ENCODE data around the gene MAD2L1BP.
"Not testable (repeated sequence)": the region's sequence is repeated elsewhere in the genome, so short reads cannot be mapped to it uniquely, and the experiment has no call there.

MAD2L1BP gene, protein sequence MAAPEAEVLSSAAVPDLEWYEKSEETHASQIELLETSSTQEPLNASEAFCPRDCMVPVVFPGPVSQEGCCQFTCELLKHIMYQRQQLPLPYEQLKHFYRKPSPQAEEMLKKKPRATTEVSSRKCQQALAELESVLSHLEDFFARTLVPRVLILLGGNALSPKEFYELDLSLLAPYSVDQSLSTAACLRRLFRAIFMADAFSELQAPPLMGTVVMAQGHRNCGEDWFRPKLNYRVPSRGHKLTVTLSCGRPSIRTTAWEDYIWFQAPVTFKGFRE

DNA sequence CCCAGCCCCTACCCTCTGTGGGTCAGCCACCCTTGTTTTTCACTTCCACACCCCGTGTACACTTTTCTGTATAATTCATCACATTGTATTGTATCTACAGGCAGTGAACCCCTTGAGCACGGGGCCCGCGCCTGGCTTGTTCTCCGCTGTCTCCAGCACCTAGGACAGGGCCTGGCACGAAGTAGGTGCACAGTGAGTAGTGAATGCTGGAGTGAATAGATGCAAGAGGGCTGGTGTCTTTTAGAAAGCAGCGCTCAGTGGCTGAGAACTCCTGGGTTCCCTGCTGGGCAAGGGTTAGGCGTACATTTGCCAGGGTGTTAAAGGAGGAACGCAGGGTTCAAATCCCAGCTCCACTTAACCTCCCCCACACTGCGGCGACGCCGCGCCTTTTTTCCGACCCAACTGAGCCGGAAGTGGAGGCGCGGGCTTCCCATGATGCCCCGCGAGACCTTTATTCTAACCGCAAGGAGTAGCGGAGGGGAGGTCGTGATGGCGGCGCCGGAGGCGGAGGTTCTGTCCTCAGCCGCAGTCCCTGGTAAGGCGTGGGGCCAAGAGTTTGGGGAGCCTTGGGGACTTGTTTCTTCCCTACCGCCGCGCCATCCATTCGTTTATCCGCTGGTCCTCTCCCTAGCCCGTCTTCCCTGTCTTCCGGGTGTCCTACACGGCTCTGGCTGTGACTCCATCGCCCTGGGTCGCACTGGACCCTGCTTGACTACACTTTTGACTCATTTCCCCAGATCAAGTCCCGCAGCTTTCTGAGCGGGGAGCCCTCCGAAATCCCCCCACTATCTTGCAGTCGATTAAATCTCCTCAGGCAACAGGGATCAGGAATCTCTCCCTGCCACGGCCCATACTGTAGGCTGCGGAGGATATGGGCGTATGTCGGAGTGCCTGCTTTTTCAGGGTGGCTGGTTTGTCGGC lies at the start of gene MAD2L1BP:
MAD2L1BP (plus strand) TSS at position 454 of the 921 bp plus-strand sequence; CDS start at position 490, 36 bp downstream.
- Histone ChIP-seq H3K9ac (peak within 1 kb of the TSS; percentile 88), H3K4me2 (peak within 1 kb of the TSS; percentile 93), H3K4me1 (peaks cover 83% of the 10 kb centered on the region), H3K36me3 (peaks cover 39% of the 10 kb centered on the region), H3K4me3 (peak within 1 kb of the TSS; percentile 81), H3K27me3 (no peaks in the 10 kb centered on the region), H4K20me1 (peaks cover 43% of the 10 kb centered on the region), H3K9me3 (no peaks in the 10 kb centered on the region), H3K27ac (peak within 1 kb of the TSS; percentile 91)
- no peak for TF ChIP-seq Cebpa-rat (IDR thresholded peaks at IDR 0.05)

DNA sequence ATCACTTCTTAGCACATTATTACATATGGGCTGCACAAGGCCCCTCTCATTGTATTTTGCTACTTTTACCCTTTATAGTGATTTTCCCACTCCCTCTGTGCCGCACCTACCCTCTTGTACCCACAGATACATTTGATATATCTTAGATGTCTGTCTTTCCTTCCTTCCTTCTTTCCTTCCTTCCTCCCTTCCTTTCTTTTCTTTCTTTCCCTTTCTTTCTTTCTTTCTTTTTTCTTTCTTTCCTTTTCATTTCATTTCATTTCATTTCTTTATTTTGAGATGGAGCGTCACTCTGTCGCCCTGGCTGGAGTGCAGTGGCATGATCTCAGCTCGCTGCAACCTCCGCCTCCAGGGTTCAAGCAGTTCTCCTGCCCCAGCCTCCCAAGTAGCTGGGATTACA lies 47.4 kb upstream of the MAD2L1BP start:
- Histone ChIP-seq H3K27ac (no peak overlapping the region), H3K4me1 (no peaks in the 10 kb centered on the region), H3K9ac (no peak overlapping the region), H3K9me3 (no peaks in the 10 kb centered on the region), H3K4me3 (no peak overlapping the region), H3K36me3 (peaks cover 99% of the 10 kb centered on the region), H3K4me2 (no peak overlapping the region), H4K20me1 (peaks cover 29% of the 10 kb centered on the region; the same call in 1 of the 2 replicates), H3K27me3 (no peaks in the 10 kb centered on the region)
- no peak for TF ChIP-seq Cebpa-rat (IDR thresholded peaks at IDR 0.05)

DNA sequence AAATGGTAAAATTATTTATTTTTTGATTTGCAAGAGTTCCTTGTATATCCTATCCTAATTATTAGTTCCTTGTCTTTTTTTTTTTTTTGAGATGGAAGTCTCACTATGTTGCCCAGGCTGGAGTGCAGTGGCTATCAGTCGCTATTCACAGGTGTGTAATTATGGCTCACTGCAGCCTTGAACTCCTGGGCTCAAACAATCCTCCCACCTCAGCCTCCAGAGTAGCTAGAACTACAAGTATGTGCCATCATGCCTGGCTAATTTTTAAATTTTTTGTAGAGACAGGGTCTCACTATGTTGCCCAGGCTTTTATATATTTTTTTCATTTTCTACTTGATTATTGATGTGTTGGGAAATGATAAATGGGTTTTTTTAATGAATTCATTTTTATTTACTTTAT lies 46.1 kb upstream of the MAD2L1BP start:
- H3K4me2 ChIP-seq, H3K27ac ChIP-seq, H3K9ac ChIP-seq, H3K27me3 ChIP-seq, H3K4me3 ChIP-seq, H3K9me3 ChIP-seq, H3K4me1 ChIP-seq: not testable (repeated sequence)
- peaks cover 96% of the 10 kb centered on the region for H3K36me3 ChIP-seq
- H4K20me1 ChIP-seq, result peaks cover 27% of the 10 kb centered on the region; the same call in 1 of the 2 replicates

DNA sequence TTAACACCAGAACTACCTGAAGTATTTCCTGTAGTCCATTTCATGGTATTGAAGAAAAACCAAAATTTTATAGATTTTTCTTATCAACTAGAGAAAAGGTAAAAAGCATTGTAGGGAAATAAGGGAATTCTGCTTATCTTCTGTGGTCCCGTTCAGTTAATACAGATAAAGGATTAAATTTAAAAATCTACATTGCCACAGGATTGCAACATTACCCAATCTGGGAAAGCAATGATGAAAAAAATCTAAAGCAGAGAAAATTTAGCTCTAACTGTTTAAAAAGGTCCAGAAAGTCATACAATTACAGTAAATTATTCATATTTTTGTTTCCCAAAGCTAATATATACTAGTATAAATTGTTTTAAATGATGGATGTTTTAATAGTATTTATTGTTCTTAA lies 41.7 kb upstream of the MAD2L1BP start:
- H3K27me3 ChIP-seq, result no peaks in the 10 kb centered on the region
- peaks cover 12% of the 10 kb centered on the region; the same call in 1 of the 2 replicates for H4K20me1 ChIP-seq
- no peak overlapping the region for H3K27ac ChIP-seq
- H3K9ac ChIP-seq, result no peak overlapping the region
- TF ChIP-seq Cebpa-rat (IDR thresholded peaks at IDR 0.05), result no peak
- H3K4me1 ChIP-seq, result no peaks in the 10 kb centered on the region
- H3K36me3 ChIP-seq, result peaks cover 90% of the 10 kb centered on the region
- no peaks in the 10 kb centered on the region for H3K9me3 ChIP-seq
- H3K4me3 ChIP-seq, result no peak overlapping the region
- H3K4me2 ChIP-seq, result no peak overlapping the region

DNA sequence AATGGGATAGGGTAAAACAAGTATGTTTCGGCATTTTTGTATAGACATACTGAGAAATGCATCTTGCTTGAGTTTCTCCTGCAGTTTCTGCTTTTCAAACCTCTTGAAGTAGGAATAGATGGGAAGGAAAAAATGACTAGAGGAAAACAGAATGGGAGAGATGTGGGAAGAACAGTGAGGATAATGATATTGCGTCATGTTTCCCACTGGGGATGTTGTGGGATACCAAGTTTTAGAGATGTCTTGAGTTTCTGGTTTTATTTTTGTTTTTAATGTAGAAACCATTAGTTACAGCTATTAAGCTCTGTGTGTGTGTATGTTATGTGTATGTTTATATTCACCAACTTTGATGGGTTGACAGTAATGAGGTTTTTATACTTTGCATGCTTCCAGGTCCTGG lies 35.0 kb upstream of the MAD2L1BP start:
- Histone ChIP-seq H3K36me3 (peaks cover 94% of the 10 kb centered on the region), H3K4me3 (no peak overlapping the region)

DNA sequence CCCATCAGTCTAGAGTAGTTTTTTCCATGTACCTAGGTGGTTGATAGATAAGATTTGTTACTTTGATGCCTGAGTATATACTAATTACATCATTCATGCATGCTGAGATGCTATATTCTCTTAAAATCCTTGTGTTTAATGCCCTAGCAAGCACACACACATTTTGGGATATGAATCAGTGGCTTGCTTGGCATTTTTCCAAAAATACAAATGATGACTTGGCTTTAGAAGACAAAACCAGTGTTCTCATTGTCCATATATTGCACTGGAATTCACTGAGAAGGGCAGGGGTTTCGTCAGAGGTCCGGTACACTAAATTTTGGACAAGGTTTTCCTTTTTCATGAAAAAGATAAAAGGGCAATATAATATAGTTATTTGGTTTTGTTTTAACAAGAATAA lies 31.5 kb upstream of the MAD2L1BP start:
- H3K27me3 ChIP-seq, result no peaks in the 10 kb centered on the region
- no peak overlapping the region for H3K9ac ChIP-seq
- peaks cover 88% of the 10 kb centered on the region for H3K36me3 ChIP-seq
- H3K9me3 ChIP-seq, result no peaks in the 10 kb centered on the region
- peaks cover 13% of the 10 kb centered on the region for H3K4me1 ChIP-seq
- H4K20me1 ChIP-seq, result no peaks in the 10 kb centered on the region
- no peak overlapping the region for H3K27ac ChIP-seq
- no peak overlapping the region for H3K4me3 ChIP-seq
- no peak overlapping the region for H3K4me2 ChIP-seq
- no peak for TF ChIP-seq Cebpa-rat (IDR thresholded peaks at IDR 0.05)

More for the DNA sequence above, 35.0 kb upstream of the MAD2L1BP start:
- Histone ChIP-seq H3K9ac (no peak overlapping the region), H3K27me3 (no peaks in the 10 kb centered on the region), H4K20me1 (no peaks in the 10 kb centered on the region; the same call in 1 of the 2 replicates), H3K4me1 (no peaks in the 10 kb centered on the region), H3K27ac (no peak overlapping the region), H3K9me3 (no peaks in the 10 kb centered on the region), H3K4me2 (no peak overlapping the region)
- TF ChIP-seq Cebpa-rat (IDR thresholded peaks at IDR 0.05), result no peak

DNA sequence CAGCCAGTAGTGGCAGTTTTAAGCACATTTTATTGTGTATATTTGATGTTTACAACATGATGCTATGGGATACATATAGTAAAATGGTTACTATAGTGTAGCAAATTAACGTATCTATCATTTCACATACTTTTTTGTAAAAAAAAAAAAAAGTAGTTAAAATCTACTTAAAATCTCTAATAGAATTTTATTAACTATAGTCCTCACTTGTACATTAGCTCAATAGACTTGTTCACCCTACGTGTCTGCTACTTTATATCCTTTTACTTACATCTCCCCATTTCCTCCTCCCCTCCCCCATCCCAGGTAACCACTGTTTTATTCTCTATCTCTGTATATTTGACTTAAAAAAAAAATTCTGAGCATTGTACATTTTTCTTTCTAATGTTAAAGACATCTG lies 29.6 kb upstream of the MAD2L1BP start:
- Histone ChIP-seq H3K4me3 (no peak overlapping the region), H3K27me3 (no peaks in the 10 kb centered on the region), H3K9ac (no peak overlapping the region), H4K20me1 (no peaks in the 10 kb centered on the region), H3K9me3 (no peaks in the 10 kb centered on the region), H3K4me1 (peaks cover 13% of the 10 kb centered on the region), H3K4me2 (no peak overlapping the region), H3K27ac (no peak overlapping the region), H3K36me3 (peaks cover 89% of the 10 kb centered on the region)
- TF ChIP-seq Cebpa-rat (IDR thresholded peaks at IDR 0.05), result no peak

DNA sequence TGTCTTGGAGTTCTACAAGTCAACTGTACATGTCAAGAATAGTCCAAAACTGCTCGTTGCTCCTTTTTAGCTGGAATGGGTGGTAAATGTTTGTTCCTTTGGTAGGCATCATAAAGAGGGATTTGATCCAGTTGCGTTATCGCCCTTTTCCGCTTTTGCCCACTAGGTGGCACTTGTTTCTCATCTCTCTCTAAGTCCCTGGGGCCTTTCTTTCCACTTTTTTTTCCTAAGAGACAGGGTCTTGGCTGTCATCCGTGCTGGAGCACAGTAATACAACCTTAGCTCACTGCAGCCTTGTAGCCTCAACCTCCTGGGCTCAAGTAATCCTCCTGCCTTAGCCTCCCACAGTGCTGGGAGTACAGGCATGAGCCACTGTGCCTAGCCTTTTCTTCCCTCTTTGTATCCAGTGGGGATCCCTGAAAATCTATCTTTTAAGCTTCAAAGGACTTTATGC lies 27.3 kb upstream of the MAD2L1BP start:
- Histone ChIP-seq H3K27ac (no peak overlapping the region), H3K9me3 (no peaks in the 10 kb centered on the region), H3K27me3 (no peaks in the 10 kb centered on the region), H3K4me2 (peak overlapping the region; percentile 40), H3K9ac (no peak overlapping the region), H3K4me1 (peaks cover 13% of the 10 kb centered on the region), H4K20me1 (no peaks in the 10 kb centered on the region), H3K36me3 (peaks cover 87% of the 10 kb centered on the region), H3K4me3 (no peak overlapping the region)
- no peak for TF ChIP-seq Cebpa-rat (IDR thresholded peaks at IDR 0.05)

DNA sequence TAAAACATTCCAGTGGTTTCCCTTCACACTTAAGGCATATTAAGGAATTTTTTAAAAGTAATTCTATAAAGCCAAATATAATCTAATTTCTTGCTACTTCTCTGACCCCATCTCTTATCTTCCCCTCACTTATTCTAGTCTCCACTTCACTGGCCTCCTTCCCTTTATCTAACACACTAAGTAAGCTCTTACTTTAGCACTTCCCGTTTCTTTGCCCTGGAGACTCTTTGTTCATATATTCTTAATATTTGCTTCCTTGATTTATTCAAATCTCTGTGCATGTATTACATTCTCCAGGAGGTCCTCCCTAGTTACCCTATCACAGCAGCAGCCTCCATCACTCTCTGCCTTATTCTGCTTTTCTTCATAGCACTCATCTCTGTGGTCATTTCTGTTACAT lies 26.8 kb upstream of the MAD2L1BP start:
- Histone ChIP-seq H3K36me3 (peaks cover 87% of the 10 kb centered on the region), H3K4me1 (peaks cover 13% of the 10 kb centered on the region), H4K20me1 (no peaks in the 10 kb centered on the region), H3K4me3 (no peak overlapping the region), H3K9ac (no peak overlapping the region), H3K4me2 (peak overlapping the region; percentile 40), H3K9me3 (no peaks in the 10 kb centered on the region), H3K27ac (no peak overlapping the region), H3K27me3 (no peaks in the 10 kb centered on the region)
- TF ChIP-seq Cebpa-rat (IDR thresholded peaks at IDR 0.05), result no peak

DNA sequence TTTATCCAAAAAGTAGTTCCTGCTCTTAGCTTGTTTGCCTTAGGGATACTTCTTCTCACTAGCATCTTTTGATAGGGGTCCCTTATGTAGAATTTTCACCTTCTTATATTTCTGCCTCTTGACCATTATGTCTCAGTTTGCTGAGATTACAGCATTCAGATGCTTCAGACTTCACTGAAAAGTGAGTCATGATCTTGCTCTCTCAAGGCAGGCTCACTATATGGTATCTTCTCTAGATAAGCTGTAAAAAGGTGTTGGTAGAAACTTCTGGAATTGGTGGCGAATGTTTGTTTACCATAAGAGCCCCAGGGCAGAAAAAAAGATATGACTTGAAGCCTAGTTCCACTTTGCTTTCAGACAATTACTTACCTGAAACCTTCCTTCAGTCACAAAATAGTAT lies 26.2 kb upstream of the MAD2L1BP start:
- Histone ChIP-seq H3K27ac (no peak overlapping the region), H3K4me3 (no peak overlapping the region), H3K36me3 (peaks cover 87% of the 10 kb centered on the region), H3K9me3 (no peaks in the 10 kb centered on the region), H3K4me2 (no peak overlapping the region), H3K4me1 (peaks cover 13% of the 10 kb centered on the region), H3K9ac (no peak overlapping the region), H4K20me1 (no peaks in the 10 kb centered on the region), H3K27me3 (no peaks in the 10 kb centered on the region)
- TF ChIP-seq Cebpa-rat (IDR thresholded peaks at IDR 0.05), result no peak

All from BLaER1 (cell line).